Pancreas (tissue), 10 donors: ENCODE results near the gene GALNT15. TPM values are rescaled to one million over a fixed set of nuclear protein-coding genes. Genes with fewer than 3 reads are reported as not detected.

Experiments used
- ATAC-seq, 4 donors: fragments of 200-7000 bp; cut with Tn5 transposase; one replicate each; pipeline versions ENCODE4 v1.8.0 to v1.9.1; 2020; ENCODE audit warnings: mild to moderate bottlenecking in 4 of 4, moderate library complexity in 4 of 4
- DNase-seq, 6 donors: peaks; one replicate each; pipeline ENCODE4 v3.0.0-alpha.2; 2020
- FAIRE-seq: peaks from 2 replicates; lab custom pipeline; 2012; peaks lifted over from hg19 to GRCh38; lab: Jason Lieb, UNC
- H3K27ac ChIP-seq, 4 donors: fragments of 200-600 bp; sonication (generic); 1 replicate in 3 of 4; 2 replicates in 1 of 4; pipeline versions ENCODE4 v1.5.0 to v1.8.0; 2020
- H3K27me3 ChIP-seq, 4 donors: fragments of 200-600 bp; one replicate each; pipeline ENCODE4 v1.8.0; 2021
- H3K36me3 ChIP-seq, 3 donors: fragments of 200-600 bp; sonication (generic) in 1 of 3; one replicate each; pipeline versions ENCODE4 v1.5.0 to v1.8.0; 2020 to 2021
- H3K4me1 ChIP-seq, 3 donors: fragments of 200-600 bp; one replicate each; pipeline ENCODE4 v1.8.0; 2021
- H3K4me3 ChIP-seq, 4 donors: fragments of 200-600 bp; sonication (generic) in 2 of 4; one replicate each; pipeline versions ENCODE4 v1.5.0 to v1.8.0; 2020 to 2021
- H3K9me3 ChIP-seq, 4 donors: fragments of 200-600 bp; one replicate each; pipeline ENCODE4 v1.8.0; 2021
- WGBS, 2 donors: extraction: QIAGEN DNeasy Blood & Tissue Kit; methylation state at CpG; one replicate each; pipeline ENCODE4 v1.1.7; 2013; 5-methylcytosine and 5-hydroxymethylcytosine counted together
- intact Hi-C, 3 donors: fragments of 100-400 bp; cut with DNase I; formaldehyde crosslinking; loops; one replicate each; pipeline versions ENCODE4 v1.11.1 to v1.14.2; 2022
- polyA plus RNA-seq, 2 donors: library from polyadenylated mRNA; stranded (reverse); fragments of 200-250 nt; gene quantifications; one replicate each; pipeline ENCODE4 v1.2.3, GENCODE V29; 2013
- total RNA-seq, 6 donors: library from RNA; stranded (reverse); fragmentation: NEBNext Ultra II Directional in 4 of 6; extraction: Animal tissue kit (Norgen Biotek cat#: 25700) in 4 of 6; gene quantifications; one replicate each; pipeline versions ENCODE4 v1.2.1 to v1.2.4, GENCODE V29; 2021 to 2023
- TF ChIP-seq, protein P1 (sequence below), 4 donors: fragments of 200-600 bp; sonication (generic) in 3 of 4; IDR thresholded peaks; one replicate each; pipeline versions ENCODE4 v1.5.0 to v1.8.0; 2021; ENCODE audit warnings: antibody characterized with exemption in 4 of 4
- donor health status: healthy with polysubstance abuse.
- donor health status: DM: no; HTN: no; CAD: no; lungs with moderate emphysema.
- donor health status: DM: no; HTN: no; CAD: no.
- donor health status: control.
- donor health status: control.
- donor health status: Bipolar disorder and iron deficiency.
- donor health status: DM: yes; HTN: yes; CAD: no.
- donor health status: DM: no; HTN: no; CAD: no.
- donor health status: DM: no; HTN: no; CAD: no.
- donor health status: DM: yes; HTN: yes; CAD: no.

Gene GALNT15
- total and polyA plus RNA-seq, 8 donors = 0.78 to 5.6 (median 2.6) TPM

DNA sequence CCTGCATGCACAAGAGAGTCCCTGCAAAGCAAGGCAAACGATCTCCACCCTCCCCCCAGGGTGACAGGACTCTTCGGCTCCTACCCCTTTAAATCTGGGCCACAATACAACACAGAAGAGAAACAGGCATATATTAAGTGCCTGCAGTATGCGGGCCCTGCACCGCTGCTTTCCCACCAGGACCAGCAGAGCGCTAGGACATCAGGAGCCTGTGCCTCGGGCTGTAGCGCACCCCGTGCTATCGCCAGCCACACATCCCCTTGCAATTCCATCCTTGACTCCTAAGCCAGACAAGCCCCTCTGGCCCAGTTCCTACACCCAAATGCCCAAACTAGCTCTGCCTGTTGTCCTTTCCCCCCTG, 4.1 kb downstream of the GALNT15 start:
- H3K4me3 ChIP-seq = no peak overlapping the region
- H3K27ac ChIP-seq = no peak overlapping the region
- FAIRE-seq = no peak

DNA sequence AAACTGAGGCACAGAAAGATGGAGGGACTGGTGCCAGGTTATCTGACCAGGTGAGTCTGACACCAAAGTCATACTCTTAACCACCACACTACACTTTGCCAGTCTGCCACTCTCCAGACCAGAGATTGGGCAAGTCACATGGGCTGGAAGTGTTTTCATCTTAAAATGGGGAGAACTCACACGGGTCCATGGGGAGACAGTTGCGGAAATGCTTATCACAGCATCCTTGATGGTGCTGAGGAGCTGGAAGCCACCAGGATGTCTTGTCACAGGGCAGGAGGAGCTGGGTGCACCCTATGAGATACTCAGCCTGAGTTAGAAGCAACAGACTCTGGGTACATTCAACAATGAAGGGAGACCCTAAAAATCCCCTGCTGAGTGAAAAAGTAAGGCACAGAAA, 4.8 kb downstream of the GALNT15 start:
- Histone ChIP-seq H3K27me3 (no peaks in the 10 kb centered on the region), H3K9me3 (no peaks in the 10 kb centered on the region), H3K36me3 (no peaks in the 10 kb centered on the region), H3K27ac (no peak overlapping the region), H3K4me1 (no peaks in the 10 kb centered on the region), H3K4me3 (no peak overlapping the region)
- intact Hi-C loops = loop anchor here in 2 of 3 donors (5.0 to 10.0 kb wide), 2 partner anchors 124 to 127 kb away; no protein-coding TSS in a partner anchor
- 88 to 92% methylated on average over 2 of the region's 2 CpGs for WGBS, 2 donors
- TF ChIP-seq, protein P1, sequence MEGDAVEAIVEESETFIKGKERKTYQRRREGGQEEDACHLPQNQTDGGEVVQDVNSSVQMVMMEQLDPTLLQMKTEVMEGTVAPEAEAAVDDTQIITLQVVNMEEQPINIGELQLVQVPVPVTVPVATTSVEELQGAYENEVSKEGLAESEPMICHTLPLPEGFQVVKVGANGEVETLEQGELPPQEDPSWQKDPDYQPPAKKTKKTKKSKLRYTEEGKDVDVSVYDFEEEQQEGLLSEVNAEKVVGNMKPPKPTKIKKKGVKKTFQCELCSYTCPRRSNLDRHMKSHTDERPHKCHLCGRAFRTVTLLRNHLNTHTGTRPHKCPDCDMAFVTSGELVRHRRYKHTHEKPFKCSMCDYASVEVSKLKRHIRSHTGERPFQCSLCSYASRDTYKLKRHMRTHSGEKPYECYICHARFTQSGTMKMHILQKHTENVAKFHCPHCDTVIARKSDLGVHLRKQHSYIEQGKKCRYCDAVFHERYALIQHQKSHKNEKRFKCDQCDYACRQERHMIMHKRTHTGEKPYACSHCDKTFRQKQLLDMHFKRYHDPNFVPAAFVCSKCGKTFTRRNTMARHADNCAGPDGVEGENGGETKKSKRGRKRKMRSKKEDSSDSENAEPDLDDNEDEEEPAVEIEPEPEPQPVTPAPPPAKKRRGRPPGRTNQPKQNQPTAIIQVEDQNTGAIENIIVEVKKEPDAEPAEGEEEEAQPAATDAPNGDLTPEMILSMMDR (IDR thresholded peaks at IDR 0.05) = no peak
- DNase-seq = no peak
- no peak for ATAC-seq
- FAIRE-seq = no peak

More for the DNA sequence above, 4.1 kb downstream of the GALNT15 start:
- TF ChIP-seq, protein P1 (IDR thresholded peaks at IDR 0.05) = no peak
- Histone ChIP-seq H3K9me3 (no peaks in the 10 kb centered on the region), H3K36me3 (no peaks in the 10 kb centered on the region), H3K4me1 (no peaks in the 10 kb centered on the region), H3K27me3 (no peaks in the 10 kb centered on the region)
- DNase-seq = no peak
- ATAC-seq = no peak
- WGBS, 2 donors = 44 to 50% methylated on average over 9 of the region's 9 CpGs
- intact Hi-C loops = loop anchor here in 2 of 3 donors (5.0 to 10.0 kb wide), 2 partner anchors 124 to 126 kb away; no protein-coding TSS in a partner anchor

DNA sequence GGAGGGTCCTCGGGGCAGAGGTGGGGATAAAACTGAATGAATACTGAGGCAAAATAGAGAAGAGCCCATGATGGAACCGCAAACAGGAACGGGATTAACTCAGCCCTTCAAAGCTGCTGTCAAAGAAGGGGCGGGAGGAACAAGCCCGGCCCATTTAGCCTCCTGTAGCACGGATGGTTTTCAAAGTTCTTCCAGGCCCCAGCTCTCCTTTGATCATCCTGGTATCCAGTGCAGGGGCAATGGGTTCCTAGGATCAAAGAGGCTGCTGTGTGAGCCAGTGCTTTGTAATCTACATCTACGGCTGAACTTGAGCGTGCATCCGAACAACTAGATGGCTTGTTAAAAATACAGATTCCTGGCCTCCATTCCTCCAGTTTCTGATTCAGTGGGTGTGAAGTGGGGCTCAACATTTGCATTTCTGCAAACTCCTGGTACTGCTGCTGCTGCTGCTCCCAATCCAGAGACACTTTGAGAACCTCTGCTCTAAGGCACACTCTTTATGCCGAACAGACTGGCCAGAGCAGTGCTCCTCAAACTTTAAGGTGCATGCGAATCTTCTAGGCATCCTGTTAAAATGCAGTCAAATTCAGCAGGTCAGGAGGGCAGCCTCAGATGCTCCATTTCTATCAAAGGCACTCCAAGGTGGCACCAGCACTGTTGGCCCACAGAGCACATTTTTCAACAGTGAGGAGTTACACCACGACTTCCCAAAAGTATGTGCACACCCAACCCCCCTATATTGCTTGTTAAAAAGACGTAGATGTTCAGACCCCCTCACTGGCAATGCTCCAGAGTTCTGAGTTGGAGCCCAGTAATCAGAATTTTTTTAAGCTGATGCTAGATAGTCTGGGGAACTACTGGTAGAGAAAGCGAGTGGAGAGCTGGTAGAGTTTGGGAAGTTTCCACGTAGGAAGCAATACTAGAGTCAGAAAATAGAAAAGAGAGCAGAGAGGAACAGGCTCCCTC, 5.6 kb downstream of the GALNT15 start:
- Histone ChIP-seq H3K4me3 (no peak overlapping the region), H3K4me1 (no peaks in the 10 kb centered on the region), H3K9me3 (no peaks in the 10 kb centered on the region), H3K36me3 (no peaks in the 10 kb centered on the region), H3K27ac (no peak overlapping the region), H3K27me3 (no peaks in the 10 kb centered on the region)
- no peak for ATAC-seq
- intact Hi-C loops = loop anchor here in 2 of 3 donors (5.0 to 10.0 kb wide), 2 partner anchors 125 to 128 kb away; no protein-coding TSS in a partner anchor
- 76 to 79% methylated on average over 15 of the region's 15 CpGs for WGBS, 2 donors
- FAIRE-seq = no peak
- TF ChIP-seq, protein P1 (IDR thresholded peaks at IDR 0.05) = no peak
- no peak for DNase-seq

DNA sequence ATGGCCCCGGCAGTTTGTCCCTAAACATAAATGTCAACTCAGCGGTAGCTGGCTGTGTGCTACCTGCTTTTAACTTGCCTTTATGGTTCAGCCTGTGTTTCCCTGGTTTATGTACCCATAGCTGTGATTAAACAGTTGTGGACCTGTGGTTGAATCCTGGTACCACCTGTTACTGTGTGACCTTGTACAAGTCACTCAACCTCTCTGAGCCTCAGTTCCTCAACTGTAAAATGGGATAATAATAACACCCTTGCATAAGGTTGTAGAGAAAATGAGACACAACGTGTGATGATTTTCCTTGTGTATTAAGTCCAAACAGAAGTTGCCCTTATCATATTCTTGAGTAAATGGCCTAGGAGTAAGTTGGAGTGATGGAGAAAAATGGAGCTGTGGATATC, 6.3 kb downstream of the GALNT15 start:
- TF ChIP-seq, protein P1 (IDR thresholded peaks at IDR 0.05) = no peak
- H3K27me3 ChIP-seq = no peaks in the 10 kb centered on the region
- no peak for DNase-seq
- 78 to 89% methylated on average over 3 of the region's 3 CpGs for WGBS, 2 donors
- no peaks in the 10 kb centered on the region for H3K36me3 ChIP-seq
- H3K9me3 ChIP-seq = no peaks in the 10 kb centered on the region
- no peak for ATAC-seq
- no peak overlapping the region for H3K4me3 ChIP-seq
- intact Hi-C loops = no loop called here
- H3K4me1 ChIP-seq = no peaks in the 10 kb centered on the region
- FAIRE-seq = no peak
- no peak overlapping the region for H3K27ac ChIP-seq
